Measurements from ENCODE around the gene ENTPD5.

Gene ENTPD5

DNA sequence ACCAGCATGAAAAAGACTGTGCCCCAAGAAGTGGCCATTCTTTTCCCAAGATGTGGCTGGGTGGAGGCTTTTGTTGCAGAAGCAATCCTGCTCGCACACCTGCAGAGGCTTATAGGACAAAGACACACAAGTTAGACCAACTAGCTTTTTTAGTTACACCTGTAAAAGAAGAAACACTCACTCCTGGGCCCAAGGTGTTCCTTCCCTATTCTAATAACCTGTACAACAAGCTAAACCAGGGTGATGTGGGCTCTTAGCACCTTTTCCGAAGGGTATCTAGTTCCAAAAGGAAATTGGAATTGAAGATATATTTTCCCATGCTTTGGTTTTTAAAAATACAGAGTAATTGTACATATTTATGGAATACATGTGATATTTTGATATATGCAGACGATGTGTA lies 31.0 kb downstream of the ENTPD5 start:
- Mint-ChIP-seq H3K27me3 (no peaks in the 10 kb centered on the region), H3K4me3 (no peak overlapping the region), H3K4me1 (ENCODE audit: low read depth) (no peaks in the 10 kb centered on the region), H3K27ac (no peak overlapping the region), H3K36me3 (peaks cover 13% of the 10 kb centered on the region), H3K9me3 (ENCODE audit: low read depth) (no peaks in the 10 kb centered on the region)

DNA sequence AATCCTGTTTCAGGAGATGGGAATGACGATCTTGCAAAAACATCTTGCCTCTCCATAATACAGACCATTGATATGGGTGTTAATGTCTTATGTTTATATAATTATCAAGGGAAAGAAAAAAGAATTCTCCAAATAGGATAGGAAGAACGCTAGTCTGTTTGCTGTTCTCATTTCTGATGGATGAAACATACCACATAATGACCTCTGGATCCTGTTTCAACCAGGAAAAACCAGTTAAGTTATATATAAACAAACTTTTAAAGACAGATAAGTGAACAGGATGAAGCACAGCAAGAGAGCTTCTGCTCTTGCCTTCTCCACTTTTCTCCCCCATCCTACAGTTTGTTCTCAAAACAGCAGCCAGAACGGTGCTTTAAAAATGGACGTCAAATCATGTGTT lies 41.2 kb downstream of the ENTPD5 start:
- Mint-ChIP-seq H3K9me3 (ENCODE audit: low read depth) (no peaks in the 10 kb centered on the region), H3K36me3 (peaks cover 4% of the 10 kb centered on the region), H3K27me3 (no peaks in the 10 kb centered on the region), H3K4me1 (ENCODE audit: low read depth) (no peaks in the 10 kb centered on the region), H3K4me3 (no peak overlapping the region), H3K27ac (no peak overlapping the region)

DNA sequence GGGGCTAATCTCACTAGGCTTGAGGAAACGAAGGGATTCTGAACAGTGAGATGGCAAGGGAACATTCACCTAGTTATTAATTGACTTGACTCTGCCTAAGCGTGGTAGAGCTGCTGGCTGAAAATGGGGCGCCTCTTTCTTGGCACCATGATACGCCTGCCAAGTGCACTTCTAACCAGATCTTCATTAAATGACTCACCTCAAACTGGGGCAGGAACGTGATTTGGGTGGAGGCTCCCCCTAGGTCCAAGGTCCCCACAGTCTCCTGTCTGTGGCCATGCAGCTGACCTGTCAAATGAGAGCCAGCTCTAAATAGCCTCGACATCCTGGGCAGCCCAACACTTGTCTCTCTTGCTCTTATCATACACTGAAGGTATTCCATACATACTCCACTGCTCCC lies 43.0 kb downstream of the ENTPD5 start:
- H3K27ac Mint-ChIP-seq = no peak overlapping the region

GRCh38 chr14:73973497-73973896 lies 45.6 kb downstream of the ENTPD5 start:
- Mint-ChIP-seq H3K27me3 (no peaks in the 10 kb centered on the region), H3K27ac (no peak overlapping the region), H3K4me1 (ENCODE audit: low read depth) (no peaks in the 10 kb centered on the region), H3K9me3 (ENCODE audit: low read depth) (no peaks in the 10 kb centered on the region), H3K4me3 (no peak overlapping the region), H3K36me3 (peaks cover 2% of the 10 kb centered on the region)

More for the DNA sequence above, 43.0 kb downstream of the ENTPD5 start:
- H3K4me3 Mint-ChIP-seq = no peak overlapping the region
- no peaks in the 10 kb centered on the region for H3K27me3 Mint-ChIP-seq
- no peaks in the 10 kb centered on the region for H3K4me1 Mint-ChIP-seq (ENCODE audit: low read depth)
- H3K9me3 Mint-ChIP-seq (ENCODE audit: low read depth) = no peaks in the 10 kb centered on the region
- H3K36me3 Mint-ChIP-seq = peaks cover 6% of the 10 kb centered on the region

DNA sequence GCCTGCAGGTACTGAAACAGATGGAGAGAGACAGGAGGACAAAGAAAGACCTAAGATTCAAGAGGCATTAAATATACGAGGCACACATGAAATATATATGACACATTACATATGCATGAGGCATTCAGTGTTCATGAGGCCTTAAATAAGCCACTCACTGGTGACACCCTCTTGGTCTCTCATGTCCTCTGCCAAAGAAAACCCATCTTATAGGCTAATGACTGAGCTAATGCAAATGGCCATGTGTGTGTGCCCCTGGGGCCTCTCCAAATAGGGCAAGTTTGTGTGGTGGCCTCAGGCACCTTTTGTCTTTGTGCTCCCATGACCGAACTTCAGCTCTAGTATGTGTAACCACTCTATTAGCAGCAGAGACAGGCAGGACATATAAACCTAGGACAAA lies 50.2 kb downstream of the ENTPD5 start:
- no peak overlapping the region for H3K27ac Mint-ChIP-seq
- no peaks in the 10 kb centered on the region for H3K9me3 Mint-ChIP-seq (ENCODE audit: low read depth)
- H3K27me3 Mint-ChIP-seq = no peaks in the 10 kb centered on the region
- peaks cover 2% of the 10 kb centered on the region for H3K36me3 Mint-ChIP-seq
- no peak overlapping the region for H3K4me3 Mint-ChIP-seq
- H3K4me1 Mint-ChIP-seq (ENCODE audit: low read depth) = no peaks in the 10 kb centered on the region

- Mint-ChIP-seq H3K4me3 (no peak overlapping the region), H3K9me3 (ENCODE audit: low read depth) (no peaks in the 10 kb centered on the region), H3K4me1 (ENCODE audit: low read depth) (no peaks in the 10 kb centered on the region), H3K36me3 (no peaks in the 10 kb centered on the region), H3K27me3 (no peaks in the 10 kb centered on the region), H3K27ac (peak overlapping the region; percentile 8)
Measured at GRCh38 chr14:73965216-73965615, 53.9 kb downstream of the ENTPD5 start.

- no peaks in the 10 kb centered on the region for H3K4me1 Mint-ChIP-seq (ENCODE audit: low read depth)
- no peaks in the 10 kb centered on the region for H3K27me3 Mint-ChIP-seq
- H3K9me3 Mint-ChIP-seq (ENCODE audit: low read depth) = no peaks in the 10 kb centered on the region
- H3K27ac Mint-ChIP-seq = no peak overlapping the region
- H3K4me3 Mint-ChIP-seq = no peak overlapping the region
- H3K36me3 Mint-ChIP-seq = no peaks in the 10 kb centered on the region
Measured at GRCh38 chr14:73961192-73961591, 57.9 kb downstream of the ENTPD5 start.

DNA sequence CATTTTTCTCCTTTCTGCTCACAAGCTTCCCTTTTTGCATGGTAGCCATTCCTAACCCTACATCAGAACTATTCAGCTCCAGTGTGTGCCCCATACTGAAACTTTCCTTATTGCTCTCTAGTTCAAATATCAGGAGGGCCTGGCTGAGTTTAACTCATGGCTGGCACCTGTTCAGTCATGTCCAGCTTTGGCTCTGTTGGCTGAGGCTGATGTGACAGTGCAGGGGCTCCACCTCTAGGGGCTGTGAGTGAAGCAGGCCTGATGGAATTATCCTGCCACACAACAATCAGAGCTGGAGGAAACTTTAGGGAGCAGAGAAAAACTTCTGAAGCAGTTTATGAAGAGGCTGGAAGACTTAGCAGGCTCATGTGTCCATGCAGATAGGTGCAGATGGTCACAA lies 60.5 kb downstream of the ENTPD5 start:
- Mint-ChIP-seq H3K27me3 (no peaks in the 10 kb centered on the region), H3K27ac (no peak overlapping the region), H3K4me1 (ENCODE audit: low read depth) (no peaks in the 10 kb centered on the region), H3K36me3 (no peaks in the 10 kb centered on the region), H3K4me3 (no peak overlapping the region), H3K9me3 (ENCODE audit: low read depth) (no peaks in the 10 kb centered on the region)

DNA sequence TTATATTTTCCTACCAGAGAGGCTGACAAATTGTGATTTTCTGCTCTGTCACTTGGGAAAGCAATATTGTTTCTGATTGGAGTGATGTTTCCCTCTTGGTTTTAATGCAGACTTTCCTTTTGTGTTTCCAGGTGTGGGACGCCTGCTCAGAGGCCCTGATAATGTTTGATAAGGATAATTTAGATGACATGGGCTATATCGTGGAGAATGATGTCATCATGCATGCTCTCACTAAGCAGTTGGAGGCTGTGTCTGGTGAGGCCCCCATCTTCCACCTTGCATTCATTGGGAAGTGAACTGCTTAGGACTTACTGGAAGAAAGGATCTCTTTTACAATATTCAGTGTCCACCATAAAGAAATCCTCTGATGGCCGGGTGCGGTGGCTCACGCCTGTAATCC lies 63.4 kb downstream of the ENTPD5 start:
- Mint-ChIP-seq H3K27me3 (no peaks in the 10 kb centered on the region), H3K27ac (no peak overlapping the region), H3K9me3 (ENCODE audit: low read depth) (no peaks in the 10 kb centered on the region), H3K4me3 (no peak overlapping the region), H3K4me1 (ENCODE audit: low read depth) (peaks cover 13% of the 10 kb centered on the region), H3K36me3 (no peaks in the 10 kb centered on the region)

DNA sequence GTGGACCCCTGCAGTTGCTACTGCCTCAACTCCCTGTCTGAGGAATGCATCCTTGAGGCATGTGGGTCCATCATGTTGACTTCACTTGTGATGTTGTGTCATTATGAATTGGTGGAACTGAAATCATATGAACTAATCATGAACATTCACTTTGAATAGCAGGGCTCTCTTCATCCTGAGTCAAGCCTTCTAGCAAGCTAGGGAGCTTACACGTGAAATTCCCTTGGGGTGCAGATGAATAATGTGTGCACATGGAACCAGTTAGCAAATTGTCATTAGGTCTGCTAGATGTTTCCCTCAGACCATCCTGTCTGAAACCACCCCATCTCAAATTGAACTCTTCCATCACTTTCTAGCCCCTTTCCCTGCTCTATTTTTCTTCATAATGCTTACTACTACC lies 65.4 kb downstream of the ENTPD5 start:
- Mint-ChIP-seq H3K27me3 (no peaks in the 10 kb centered on the region), H3K36me3 (no peaks in the 10 kb centered on the region), H3K4me1 (ENCODE audit: low read depth) (peaks cover 20% of the 10 kb centered on the region), H3K4me3 (no peak overlapping the region), H3K27ac (no peak overlapping the region), H3K9me3 (ENCODE audit: low read depth) (no peaks in the 10 kb centered on the region)

- no peaks in the 10 kb centered on the region for H3K27me3 Mint-ChIP-seq
Measured at GRCh38 chr14:73949752-73950734, 69.0 kb downstream of the ENTPD5 start, which contains the start of the genes COQ6 and FAM161B. Gene COQ6, plus strand, starts transcription at chr14:73950302. Its CDS starts 31 bp downstream, at chr14:73950333. Gene FAM161B, minus strand, starts transcription at chr14:73950094. Its CDS starts 68 bp downstream, at chr14:73950026.

DNA sequence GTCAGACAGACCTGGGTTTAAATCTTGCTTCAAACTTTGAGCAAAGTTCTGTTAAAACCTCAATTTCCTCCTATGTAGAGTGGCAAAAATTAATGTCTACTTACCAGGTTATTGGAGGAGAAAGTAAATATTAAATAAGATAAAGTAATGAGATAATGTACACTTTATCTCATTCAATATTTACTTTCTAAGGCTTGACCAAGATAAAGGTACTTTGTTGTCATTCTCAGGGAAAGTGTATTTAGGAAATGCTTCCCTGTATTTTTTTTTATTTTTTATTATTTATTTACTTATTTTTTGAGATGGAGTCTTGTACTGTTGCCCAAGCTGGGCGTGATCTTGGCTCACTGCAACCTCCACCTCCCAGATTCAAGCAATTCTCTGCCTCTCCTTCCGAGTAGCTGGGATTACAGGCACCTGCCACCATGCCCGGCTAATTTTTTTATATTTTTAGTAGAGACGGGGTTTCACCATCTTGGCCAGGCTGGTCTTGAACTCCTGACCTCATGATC lies 73.9 kb downstream of the ENTPD5 start:
- Mint-ChIP-seq H3K4me1 (ENCODE audit: low read depth) (peaks cover 8% of the 10 kb centered on the region), H3K27ac (no peak overlapping the region), H3K36me3 (peaks cover 2% of the 10 kb centered on the region), H3K4me3 (no peak overlapping the region), H3K9me3 (ENCODE audit: low read depth) (no peaks in the 10 kb centered on the region), H3K27me3 (no peaks in the 10 kb centered on the region)

More at GRCh38 chr14:73949752-73950734, 69.0 kb downstream of the ENTPD5 start, which contains the start of the genes COQ6 and FAM161B:
- peak within 1 kb of the TSS; percentile 89 for H3K27ac Mint-ChIP-seq
- peaks cover 23% of the 10 kb centered on the region for H3K4me1 Mint-ChIP-seq (ENCODE audit: low read depth)
- H3K4me3 Mint-ChIP-seq = peak within 1 kb of the TSS; percentile 96
- H3K9me3 Mint-ChIP-seq (ENCODE audit: low read depth) = no peaks in the 10 kb centered on the region
- no peaks in the 10 kb centered on the region for H3K36me3 Mint-ChIP-seq

DNA sequence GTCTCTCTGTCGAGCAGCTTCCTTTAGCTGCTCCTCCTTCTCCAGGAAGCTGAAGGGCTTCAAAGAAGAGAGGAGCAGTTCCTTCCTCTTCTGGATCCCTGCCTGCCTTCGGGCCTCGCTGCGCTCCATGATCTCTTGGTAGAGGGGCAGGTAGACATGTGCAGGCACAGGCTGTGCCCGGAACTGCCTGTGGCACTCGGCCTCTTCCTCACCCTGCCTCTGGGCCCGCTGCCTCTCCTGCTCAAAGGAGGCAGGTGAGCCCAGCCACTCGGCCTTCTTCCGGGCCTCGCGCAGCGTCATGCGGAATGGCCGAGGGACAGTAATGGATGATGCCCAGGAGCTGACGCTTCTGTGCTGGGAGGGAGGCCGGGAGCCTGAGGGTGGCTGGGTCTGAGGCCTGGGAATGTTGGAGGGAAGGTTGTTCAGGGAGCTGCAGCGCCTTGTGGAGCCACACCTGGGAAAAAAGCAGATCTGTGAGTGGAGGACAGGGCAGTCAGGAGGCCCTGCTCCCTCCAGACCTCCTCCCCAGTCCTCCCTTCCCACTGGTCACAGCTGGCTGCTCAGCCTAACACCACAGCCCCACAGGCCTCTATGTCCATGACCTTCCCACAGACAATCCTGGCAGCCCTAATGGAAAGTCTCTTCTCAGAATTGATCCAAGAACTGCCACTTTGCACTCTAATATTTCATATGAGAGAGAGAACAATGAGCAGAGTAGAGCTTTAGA lies 74.5 kb downstream of the ENTPD5 start:
- no peaks in the 10 kb centered on the region for H3K27me3 Mint-ChIP-seq
- no peaks in the 10 kb centered on the region for H3K9me3 Mint-ChIP-seq (ENCODE audit: low read depth)
- no peak overlapping the region for H3K27ac Mint-ChIP-seq
- H3K4me3 Mint-ChIP-seq = no peak overlapping the region
- peaks cover 4% of the 10 kb centered on the region for H3K4me1 Mint-ChIP-seq (ENCODE audit: low read depth)
- peaks cover 2% of the 10 kb centered on the region for H3K36me3 Mint-ChIP-seq

DNA sequence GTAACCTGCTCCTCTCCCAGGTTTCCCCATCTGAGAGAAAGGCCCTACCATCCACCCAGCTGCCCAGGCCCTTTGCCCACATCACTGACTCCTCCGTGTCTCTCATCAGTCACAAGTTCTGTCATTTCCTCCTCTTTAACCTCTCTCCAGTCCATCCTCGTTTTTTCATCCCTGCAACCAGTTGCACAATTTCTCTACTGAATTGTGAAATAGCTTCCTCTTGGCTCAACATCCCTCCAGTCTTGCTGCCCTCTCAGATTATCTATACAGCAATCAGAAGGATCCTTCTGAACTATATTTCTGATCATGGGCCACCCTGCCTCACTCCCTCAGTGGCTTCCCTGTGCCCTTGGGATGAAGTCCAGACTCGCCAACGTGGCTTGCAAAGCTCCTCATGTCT lies 76.0 kb downstream of the ENTPD5 start:
- no peak overlapping the region for H3K27ac Mint-ChIP-seq
- H3K36me3 Mint-ChIP-seq = peaks cover 2% of the 10 kb centered on the region
- H3K27me3 Mint-ChIP-seq = no peaks in the 10 kb centered on the region
- no peak overlapping the region for H3K4me3 Mint-ChIP-seq
- H3K4me1 Mint-ChIP-seq (ENCODE audit: low read depth) = peaks cover under 1% of the 10 kb centered on the region
- H3K9me3 Mint-ChIP-seq (ENCODE audit: low read depth) = no peaks in the 10 kb centered on the region

DNA sequence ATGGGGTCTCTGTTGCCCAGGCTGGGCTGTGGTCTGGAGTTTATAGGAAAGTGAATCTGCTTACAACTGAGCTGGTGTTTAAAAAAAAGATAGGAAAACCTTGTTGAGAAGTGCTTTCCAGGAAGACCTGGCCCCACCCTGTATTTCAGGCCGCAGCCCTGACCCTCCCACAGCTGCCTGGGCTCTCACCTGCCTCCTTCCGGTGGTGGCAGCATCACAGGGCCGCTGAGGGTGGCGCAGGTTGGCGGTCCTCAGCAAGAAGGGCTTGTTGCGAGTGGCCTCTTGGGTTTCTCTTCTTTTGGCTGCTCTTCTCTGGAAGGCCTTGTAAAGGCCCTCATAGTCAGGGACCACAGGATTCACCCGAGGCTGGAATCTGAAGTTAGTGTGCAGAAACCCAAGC lies 76.9 kb downstream of the ENTPD5 start:
- Mint-ChIP-seq H3K9me3 (ENCODE audit: low read depth) (no peaks in the 10 kb centered on the region), H3K36me3 (peaks cover 2% of the 10 kb centered on the region), H3K4me3 (no peak overlapping the region), H3K4me1 (ENCODE audit: low read depth) (no peaks in the 10 kb centered on the region), H3K27ac (no peak overlapping the region), H3K27me3 (no peaks in the 10 kb centered on the region)
